ENCODE results near the gene PNPLA4. TPM values are rescaled to one million over a fixed set of nuclear protein-coding genes. Genes with fewer than 3 reads are reported as not detected.
A peak's percentile ranks its signal among the peaks of the same experiment; 100 is the strongest.

Gene PNPLA4
- total and polyA plus RNA-seq, 2 experiments from 2014 or later: 19.4 to 20.0 TPM

DNA sequence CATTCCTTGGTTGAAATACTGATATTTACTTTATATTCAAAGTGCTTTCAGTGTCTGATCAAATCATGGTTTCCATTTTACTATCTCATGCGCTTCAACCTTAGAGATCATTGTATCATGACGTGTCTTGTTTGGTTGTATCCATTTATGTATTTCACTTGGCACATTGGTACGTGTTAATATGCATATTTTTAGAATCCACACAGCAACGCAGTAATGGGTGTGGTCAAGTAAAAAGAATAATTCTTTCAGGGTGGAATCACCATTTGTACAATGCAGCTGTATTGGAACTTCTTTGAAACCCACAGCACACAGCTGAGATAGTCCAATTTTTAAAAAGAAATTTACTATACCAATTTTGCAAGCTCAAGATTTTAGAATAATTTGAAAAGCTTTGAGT is 55.2 kb downstream of the PNPLA4 start (continued):
- TF ChIP-seq, protein P1, sequence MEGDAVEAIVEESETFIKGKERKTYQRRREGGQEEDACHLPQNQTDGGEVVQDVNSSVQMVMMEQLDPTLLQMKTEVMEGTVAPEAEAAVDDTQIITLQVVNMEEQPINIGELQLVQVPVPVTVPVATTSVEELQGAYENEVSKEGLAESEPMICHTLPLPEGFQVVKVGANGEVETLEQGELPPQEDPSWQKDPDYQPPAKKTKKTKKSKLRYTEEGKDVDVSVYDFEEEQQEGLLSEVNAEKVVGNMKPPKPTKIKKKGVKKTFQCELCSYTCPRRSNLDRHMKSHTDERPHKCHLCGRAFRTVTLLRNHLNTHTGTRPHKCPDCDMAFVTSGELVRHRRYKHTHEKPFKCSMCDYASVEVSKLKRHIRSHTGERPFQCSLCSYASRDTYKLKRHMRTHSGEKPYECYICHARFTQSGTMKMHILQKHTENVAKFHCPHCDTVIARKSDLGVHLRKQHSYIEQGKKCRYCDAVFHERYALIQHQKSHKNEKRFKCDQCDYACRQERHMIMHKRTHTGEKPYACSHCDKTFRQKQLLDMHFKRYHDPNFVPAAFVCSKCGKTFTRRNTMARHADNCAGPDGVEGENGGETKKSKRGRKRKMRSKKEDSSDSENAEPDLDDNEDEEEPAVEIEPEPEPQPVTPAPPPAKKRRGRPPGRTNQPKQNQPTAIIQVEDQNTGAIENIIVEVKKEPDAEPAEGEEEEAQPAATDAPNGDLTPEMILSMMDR (conservative IDR thresholded peaks at IDR 0.05; ENCODE audit: low read depth in 2 of 2): no peak
- no peak for TF ChIP-seq ZNF331 (CRISPR knock-in tag; IDR thresholded peaks at IDR 0.05; ENCODE audit: low read depth)
- no peak for TF ChIP-seq EZH2phosphoT487 (IDR thresholded peaks at IDR 0.05; ENCODE audit: unreplicated experiment)
- TF ChIP-seq, protein P2, sequence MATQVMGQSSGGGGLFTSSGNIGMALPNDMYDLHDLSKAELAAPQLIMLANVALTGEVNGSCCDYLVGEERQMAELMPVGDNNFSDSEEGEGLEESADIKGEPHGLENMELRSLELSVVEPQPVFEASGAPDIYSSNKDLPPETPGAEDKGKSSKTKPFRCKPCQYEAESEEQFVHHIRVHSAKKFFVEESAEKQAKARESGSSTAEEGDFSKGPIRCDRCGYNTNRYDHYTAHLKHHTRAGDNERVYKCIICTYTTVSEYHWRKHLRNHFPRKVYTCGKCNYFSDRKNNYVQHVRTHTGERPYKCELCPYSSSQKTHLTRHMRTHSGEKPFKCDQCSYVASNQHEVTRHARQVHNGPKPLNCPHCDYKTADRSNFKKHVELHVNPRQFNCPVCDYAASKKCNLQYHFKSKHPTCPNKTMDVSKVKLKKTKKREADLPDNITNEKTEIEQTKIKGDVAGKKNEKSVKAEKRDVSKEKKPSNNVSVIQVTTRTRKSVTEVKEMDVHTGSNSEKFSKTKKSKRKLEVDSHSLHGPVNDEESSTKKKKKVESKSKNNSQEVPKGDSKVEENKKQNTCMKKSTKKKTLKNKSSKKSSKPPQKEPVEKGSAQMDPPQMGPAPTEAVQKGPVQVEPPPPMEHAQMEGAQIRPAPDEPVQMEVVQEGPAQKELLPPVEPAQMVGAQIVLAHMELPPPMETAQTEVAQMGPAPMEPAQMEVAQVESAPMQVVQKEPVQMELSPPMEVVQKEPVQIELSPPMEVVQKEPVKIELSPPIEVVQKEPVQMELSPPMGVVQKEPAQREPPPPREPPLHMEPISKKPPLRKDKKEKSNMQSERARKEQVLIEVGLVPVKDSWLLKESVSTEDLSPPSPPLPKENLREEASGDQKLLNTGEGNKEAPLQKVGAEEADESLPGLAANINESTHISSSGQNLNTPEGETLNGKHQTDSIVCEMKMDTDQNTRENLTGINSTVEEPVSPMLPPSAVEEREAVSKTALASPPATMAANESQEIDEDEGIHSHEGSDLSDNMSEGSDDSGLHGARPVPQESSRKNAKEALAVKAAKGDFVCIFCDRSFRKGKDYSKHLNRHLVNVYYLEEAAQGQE (IDR thresholded peaks at IDR 0.05; ENCODE audit: unreplicated experiment): no peak

DNA sequence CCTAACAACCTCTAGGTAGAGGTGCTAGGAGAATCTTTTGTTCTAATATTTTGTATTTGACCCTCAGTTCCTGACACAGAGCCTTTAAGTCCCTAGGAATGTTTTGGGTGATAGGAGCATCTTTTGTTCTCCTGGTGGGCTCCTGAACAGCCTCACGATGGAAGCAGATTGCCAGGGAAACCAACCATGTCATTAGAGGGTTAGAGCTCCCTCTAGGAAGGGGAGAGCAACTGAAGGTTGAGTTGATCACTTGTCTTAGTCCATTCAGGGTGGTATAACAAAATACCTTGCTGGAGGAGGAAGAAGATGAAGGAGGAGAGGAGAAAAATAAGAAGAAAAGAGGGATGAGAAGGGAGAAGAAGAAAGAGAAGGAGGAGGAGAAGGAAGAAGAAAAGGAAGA is 75.0 kb downstream of the PNPLA4 start:
- H3K4me1 ChIP-seq (ENCODE audit: insufficient read depth): no peaks in the 10 kb centered on the region
- Mint-ChIP-seq H3K27ac (no peak overlapping the region), H3K4me1 (no peaks in the 10 kb centered on the region; the same call in 2 of the 3 replicates), H3K27me3 (ENCODE audit: insufficient read depth, low read depth, poor library complexity) (no peaks in the 10 kb centered on the region), H3K4me3 (no peak overlapping the region), H3K9me3 (no peaks in the 10 kb centered on the region), H3K36me3 (ENCODE audit: low read depth) (no peaks in the 10 kb centered on the region)
- no peak overlapping the region for H3K27ac ChIP-seq (ENCODE audit: low read depth)
- H3K4me3 ChIP-seq: no peak overlapping the region
- peak; percentile 39 for DNase-seq (ENCODE audit: low spot score)
- TF ChIP-seq EZH2 (IDR thresholded peaks at IDR 0.05; ENCODE audit: low read depth, unreplicated experiment) (no peak), CREB1 (CRISPR knock-in tag; IDR thresholded peaks at IDR 0.05; ENCODE audit: low read depth) (no peak)
- TF ChIP-seq, protein P1 (conservative IDR thresholded peaks at IDR 0.05; ENCODE audit: low read depth in 2 of 2): peak; percentile 44 to 56; a peak in 3 of 4 replicates
- H3K79me2 ChIP-seq (replicated peaks; ENCODE audit: insufficient read depth): no peaks in the 10 kb centered on the region
- no peaks in the 10 kb centered on the region for H3F3A ChIP-seq (replicated peaks; ENCODE audit: low read depth)
- H3K4me2 ChIP-seq: no peak overlapping the region
- H3K36me3 ChIP-seq (ENCODE audit: insufficient read depth): no peaks in the 10 kb centered on the region
- H2AFZ ChIP-seq: no peak overlapping the region
- H4K20me1 ChIP-seq (replicated peaks; ENCODE audit: insufficient read depth): no peaks in the 10 kb centered on the region
- no peaks in the 10 kb centered on the region for H3K9me2 ChIP-seq (ENCODE audit: insufficient read depth)
- H3K27me3 ChIP-seq (ENCODE audit: insufficient read depth): no peaks in the 10 kb centered on the region
- peak; percentile 62 for ATAC-seq

Small RNAs within 50 kb of the gene (small RNA-seq; reads per million reads assigned to genes)
- not detected for gene AC005296.1 (ENCODE audit: low replicate concordance)

Other genes starting within 250 kb of the PNPLA4 start
- gene VCX, start 84.2 kb downstream of the PNPLA4 start, total RNA-seq (2014; rRNA removed; shearing (Covaris generic)): 0.49 TPM in 1 of 2 replicates, not detected in the other
- 0.24 and 0.66 TPM in 2 replicates for gene VCX, start 84.2 kb downstream of the PNPLA4 start, polyA plus RNA-seq (2016; fragmentation: Nextera tagmentation; extraction: Ambion mirVana)
- gene VCX2, start 243.9 kb upstream of the PNPLA4 start, total RNA-seq (2014; rRNA removed; shearing (Covaris generic)): not detected in 2 replicates
- gene VCX2, start 243.9 kb upstream of the PNPLA4 start, polyA plus RNA-seq (2016; fragmentation: Nextera tagmentation; extraction: Ambion mirVana): 0.37 TPM in 1 of 2 replicates, not detected in the other

Data from GM23338 (cell line).